Measurements from ENCODE around the gene ZEB2. TPM values are rescaled to one million over a fixed set of nuclear protein-coding genes. Genes with fewer than 3 reads are reported as not detected.

Gene ZEB2
- total RNA-seq, 1 donor from 2014 or later: 0.26 TPM

- no peak for TF ChIP-seq CTCF (IDR thresholded peaks at IDR 0.05; ENCODE audit: insufficient read depth, low read length, severe bottlenecking)
- peaks cover 2% of the 10 kb centered on the region for H3K27me3 ChIP-seq (ENCODE audit: control insufficient read depth, insufficient read depth, low read length)
- FAIRE-seq (no peak), DNase-seq (ENCODE audit: low read depth) (no peak)
- H3K36me3 ChIP-seq (ENCODE audit: control insufficient read depth, insufficient read depth, low read length): no peaks in the 10 kb centered on the region
- no peak overlapping the region for H3K4me3 ChIP-seq (ENCODE audit: low read depth, low read length)
These were observed 90.4 kb downstream of the ZEB2 start for GRCh38 chr2:144429396-144430112.

- DNase-seq (ENCODE audit: low read depth): no peak
- no peak overlapping the region for H3K4me3 ChIP-seq (ENCODE audit: low read depth, low read length)
- no peak for FAIRE-seq
- TF ChIP-seq CTCF (IDR thresholded peaks at IDR 0.05; ENCODE audit: insufficient read depth, low read length, severe bottlenecking): no peak
- no peaks in the 10 kb centered on the region for H3K36me3 ChIP-seq (ENCODE audit: control insufficient read depth, insufficient read depth, low read length)
- H3K27me3 ChIP-seq (ENCODE audit: control insufficient read depth, insufficient read depth, low read length): peaks cover 2% of the 10 kb centered on the region
These were observed 92.9 kb downstream of the ZEB2 start for GRCh38 chr2:144426981-144427479.

- FAIRE-seq: no peak
- peaks cover 2% of the 10 kb centered on the region for H3K27me3 ChIP-seq (ENCODE audit: control insufficient read depth, insufficient read depth, low read length)
These were observed 93.6 kb downstream of the ZEB2 start for GRCh38 chr2:144426355-144426754.

GRCh38 chr2:144424559-144425240 is 95.2 kb downstream of the ZEB2 start:
- DNase-seq (ENCODE audit: low read depth) (peak; percentile 7), FAIRE-seq (no peak)
- no peak overlapping the region for H3K4me3 ChIP-seq (ENCODE audit: low read depth, low read length)
- no peaks in the 10 kb centered on the region for H3K36me3 ChIP-seq (ENCODE audit: control insufficient read depth, insufficient read depth, low read length)
- no peak for TF ChIP-seq CTCF (IDR thresholded peaks at IDR 0.05; ENCODE audit: insufficient read depth, low read length, severe bottlenecking)
- no peaks in the 10 kb centered on the region for H3K27me3 ChIP-seq (ENCODE audit: control insufficient read depth, insufficient read depth, low read length)

More at GRCh38 chr2:144426355-144426754, 93.6 kb downstream of the ZEB2 start:
- no peak for DNase-seq (ENCODE audit: low read depth)
- TF ChIP-seq CTCF (IDR thresholded peaks at IDR 0.05; ENCODE audit: insufficient read depth, low read length, severe bottlenecking): no peak
- Histone ChIP-seq H3K36me3 (ENCODE audit: control insufficient read depth, insufficient read depth, low read length) (no peaks in the 10 kb centered on the region), H3K4me3 (ENCODE audit: low read depth, low read length) (no peak overlapping the region)

GRCh38 chr2:144421606-144422510 is 98.1 kb downstream of the ZEB2 start:
- H3K4me3 ChIP-seq (ENCODE audit: low read depth, low read length): no peak overlapping the region
- TF ChIP-seq CTCF (IDR thresholded peaks at IDR 0.05; ENCODE audit: insufficient read depth, low read length, severe bottlenecking): no peak
- DNase-seq (ENCODE audit: low read depth) (no peak), FAIRE-seq (no peak)
- no peaks in the 10 kb centered on the region for H3K36me3 ChIP-seq (ENCODE audit: control insufficient read depth, insufficient read depth, low read length)
- no peaks in the 10 kb centered on the region for H3K27me3 ChIP-seq (ENCODE audit: control insufficient read depth, insufficient read depth, low read length)

Data from bronchial epithelial cell (primary cell).